Measurements from ENCODE around the gene NEURL1.

Gene NEURL1

DNA sequence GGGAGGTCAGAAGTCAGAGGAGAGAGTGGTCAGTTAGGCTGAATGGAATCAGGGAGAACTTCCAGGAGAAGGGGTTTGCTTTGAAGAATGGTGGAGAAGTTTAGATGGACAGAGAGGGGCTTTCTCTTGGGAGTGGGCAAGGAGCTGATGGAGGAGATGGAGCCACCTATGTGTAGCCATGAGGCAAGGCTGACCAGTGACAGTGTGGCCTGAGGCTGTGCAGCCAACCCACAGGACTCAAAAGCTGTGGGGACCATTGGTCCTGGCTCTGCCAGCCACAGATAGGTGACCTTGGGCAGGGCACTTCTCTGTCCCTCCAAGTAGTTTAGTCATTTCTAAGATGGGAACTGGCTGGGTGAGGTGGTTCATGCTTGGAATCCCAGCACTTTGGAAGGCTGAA is 18.7 kb downstream of the NEURL1 start:
- TF ChIP-seq, protein P1, sequence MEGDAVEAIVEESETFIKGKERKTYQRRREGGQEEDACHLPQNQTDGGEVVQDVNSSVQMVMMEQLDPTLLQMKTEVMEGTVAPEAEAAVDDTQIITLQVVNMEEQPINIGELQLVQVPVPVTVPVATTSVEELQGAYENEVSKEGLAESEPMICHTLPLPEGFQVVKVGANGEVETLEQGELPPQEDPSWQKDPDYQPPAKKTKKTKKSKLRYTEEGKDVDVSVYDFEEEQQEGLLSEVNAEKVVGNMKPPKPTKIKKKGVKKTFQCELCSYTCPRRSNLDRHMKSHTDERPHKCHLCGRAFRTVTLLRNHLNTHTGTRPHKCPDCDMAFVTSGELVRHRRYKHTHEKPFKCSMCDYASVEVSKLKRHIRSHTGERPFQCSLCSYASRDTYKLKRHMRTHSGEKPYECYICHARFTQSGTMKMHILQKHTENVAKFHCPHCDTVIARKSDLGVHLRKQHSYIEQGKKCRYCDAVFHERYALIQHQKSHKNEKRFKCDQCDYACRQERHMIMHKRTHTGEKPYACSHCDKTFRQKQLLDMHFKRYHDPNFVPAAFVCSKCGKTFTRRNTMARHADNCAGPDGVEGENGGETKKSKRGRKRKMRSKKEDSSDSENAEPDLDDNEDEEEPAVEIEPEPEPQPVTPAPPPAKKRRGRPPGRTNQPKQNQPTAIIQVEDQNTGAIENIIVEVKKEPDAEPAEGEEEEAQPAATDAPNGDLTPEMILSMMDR (IDR thresholded peaks at IDR 0.05), result no peak
- Histone ChIP-seq H3K27me3 (peaks cover 0 to 14% of the 10 kb centered on the region in 2 donors), H3K27ac (no peak overlapping the region), H3K4me3 (no peak overlapping the region), H3K4me1 (no peaks in the 10 kb centered on the region), H3K9me3 (no peaks in the 10 kb centered on the region), H3K36me3 (no peaks in the 10 kb centered on the region)
- DNase-seq, result no peak
- intact Hi-C loops (cut with DNase I; ENCODE audit: low total_unique reads), result no loop called here

DNA sequence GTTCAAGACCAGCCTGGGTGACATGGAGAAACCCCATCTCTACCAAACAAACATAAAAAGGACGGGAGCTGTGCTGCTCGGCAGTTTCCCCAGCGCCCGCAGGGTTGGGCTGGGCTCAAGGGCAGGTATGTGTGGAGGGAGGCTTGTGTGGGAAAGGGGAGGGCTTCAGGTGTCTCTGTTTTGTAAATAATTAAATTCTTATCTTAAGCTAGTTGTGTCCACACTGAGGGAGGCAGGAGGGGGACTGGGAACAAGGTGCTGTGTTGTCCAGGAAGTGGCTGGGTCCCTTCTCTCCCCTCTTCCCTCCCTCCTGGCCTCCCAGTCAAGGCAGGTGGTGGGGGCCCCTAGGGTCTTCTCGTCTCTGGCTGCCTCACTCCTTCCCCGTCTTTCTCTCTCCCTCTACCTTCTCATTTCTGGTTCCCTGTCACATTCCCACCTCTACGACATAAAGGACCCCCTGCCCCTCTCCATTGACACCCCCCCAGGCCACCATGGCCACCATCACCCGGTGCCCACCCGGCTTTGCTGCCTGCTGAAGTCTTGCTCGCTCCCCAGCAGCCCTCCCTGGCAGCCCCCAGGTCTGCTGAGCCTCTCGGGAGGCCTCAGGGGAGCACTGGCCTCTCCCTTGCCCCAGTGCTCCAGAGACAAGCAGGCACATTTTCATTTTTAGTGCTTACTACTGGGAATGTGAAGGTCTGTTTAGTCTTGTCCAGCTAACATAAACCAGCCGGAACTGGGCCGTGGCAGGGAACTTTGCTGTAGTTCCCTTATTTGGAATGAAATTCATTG is 19.3 kb downstream of the NEURL1 start:
- intact Hi-C loops (cut with DNase I; ENCODE audit: low total_unique reads), result no loop called here
- H3K27ac ChIP-seq, result no peak overlapping the region
- H3K36me3 ChIP-seq, result no peaks in the 10 kb centered on the region
- peaks cover 0 to 7% of the 10 kb centered on the region in 2 donors for H3K27me3 ChIP-seq
- H3K9me3 ChIP-seq, result no peaks in the 10 kb centered on the region
- DNase-seq, result no peak
- no peaks in the 10 kb centered on the region for H3K4me1 ChIP-seq
- H3K4me3 ChIP-seq, result no peak overlapping the region
- TF ChIP-seq, protein P1 (IDR thresholded peaks at IDR 0.05), result no peak

DNA sequence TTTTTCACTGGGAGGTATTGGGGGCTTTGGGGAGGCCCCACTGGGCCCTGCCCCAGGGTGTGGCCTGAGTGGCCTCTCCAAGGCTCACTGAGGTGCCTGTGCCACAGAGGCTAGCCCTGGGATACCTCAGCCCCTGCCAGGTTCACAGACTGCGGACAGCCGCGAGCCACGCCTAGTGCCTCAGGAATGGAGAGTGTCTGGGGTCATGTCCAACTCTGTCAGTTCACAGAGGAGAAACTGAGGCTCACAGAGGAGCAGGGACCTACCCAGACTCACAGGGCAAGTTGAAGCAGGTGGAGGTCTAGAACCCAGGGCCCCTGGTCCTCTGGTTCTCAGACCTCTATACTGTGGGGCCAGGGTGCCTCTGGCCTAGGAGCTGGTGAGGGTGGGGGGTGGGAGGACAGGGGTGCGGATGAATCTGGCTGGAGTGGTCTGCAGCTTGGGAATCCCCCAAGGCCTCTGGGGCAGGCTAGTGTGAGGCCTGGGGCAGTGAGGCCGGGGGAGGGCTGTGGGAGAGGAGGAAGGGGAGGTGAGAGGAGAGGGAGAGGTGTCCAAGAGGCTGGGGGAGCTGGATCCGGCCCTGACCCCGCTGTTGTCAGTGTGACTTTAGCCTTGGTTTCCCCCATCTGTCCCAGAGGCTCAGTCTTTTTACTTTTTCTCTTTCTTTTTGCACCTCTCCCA is 20.0 kb downstream of the NEURL1 start:
- H3K4me3 ChIP-seq, result no peak overlapping the region
- no peak overlapping the region for H3K27ac ChIP-seq
- H3K9me3 ChIP-seq, result no peaks in the 10 kb centered on the region
- TF ChIP-seq, protein P1 (IDR thresholded peaks at IDR 0.05), result no peak
- no peak for DNase-seq
- intact Hi-C loops (cut with DNase I; ENCODE audit: low total_unique reads), result no loop called here
- H3K36me3 ChIP-seq, result no peaks in the 10 kb centered on the region
- peaks cover 0 to under 1% of the 10 kb centered on the region in 2 donors for H3K27me3 ChIP-seq
- H3K4me1 ChIP-seq, result no peaks in the 10 kb centered on the region

DNA sequence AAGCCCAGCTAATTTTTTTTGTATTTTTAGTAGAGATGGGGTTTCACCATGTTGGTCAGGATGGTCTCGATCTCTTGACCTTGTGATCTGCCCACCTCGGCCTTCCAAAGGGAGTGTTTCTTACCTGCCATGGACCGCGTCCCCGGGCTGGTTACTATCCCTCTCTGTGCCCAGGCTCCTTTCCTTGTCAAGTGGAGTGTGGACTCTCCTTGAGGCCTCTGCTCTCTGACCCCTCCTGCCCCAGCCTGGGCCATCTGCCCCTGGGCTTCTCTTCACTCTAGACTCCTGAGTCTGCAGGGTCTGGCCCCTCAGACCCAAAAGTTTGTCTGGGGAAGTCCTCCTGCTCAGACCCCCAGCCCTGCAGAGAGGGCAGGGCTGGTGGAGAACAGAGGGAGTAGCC is 20.7 kb downstream of the NEURL1 start:
- intact Hi-C loops (cut with DNase I; ENCODE audit: low total_unique reads), result no loop called here
- H3K27ac ChIP-seq, result no peak overlapping the region
- no peaks in the 10 kb centered on the region for H3K4me1 ChIP-seq
- TF ChIP-seq, protein P1 (IDR thresholded peaks at IDR 0.05), result no peak
- no peak overlapping the region for H3K4me3 ChIP-seq
- no peak for DNase-seq
- no peaks in the 10 kb centered on the region for H3K36me3 ChIP-seq
- H3K9me3 ChIP-seq, result no peaks in the 10 kb centered on the region
- no peaks in the 10 kb centered on the region for H3K27me3 ChIP-seq

DNA sequence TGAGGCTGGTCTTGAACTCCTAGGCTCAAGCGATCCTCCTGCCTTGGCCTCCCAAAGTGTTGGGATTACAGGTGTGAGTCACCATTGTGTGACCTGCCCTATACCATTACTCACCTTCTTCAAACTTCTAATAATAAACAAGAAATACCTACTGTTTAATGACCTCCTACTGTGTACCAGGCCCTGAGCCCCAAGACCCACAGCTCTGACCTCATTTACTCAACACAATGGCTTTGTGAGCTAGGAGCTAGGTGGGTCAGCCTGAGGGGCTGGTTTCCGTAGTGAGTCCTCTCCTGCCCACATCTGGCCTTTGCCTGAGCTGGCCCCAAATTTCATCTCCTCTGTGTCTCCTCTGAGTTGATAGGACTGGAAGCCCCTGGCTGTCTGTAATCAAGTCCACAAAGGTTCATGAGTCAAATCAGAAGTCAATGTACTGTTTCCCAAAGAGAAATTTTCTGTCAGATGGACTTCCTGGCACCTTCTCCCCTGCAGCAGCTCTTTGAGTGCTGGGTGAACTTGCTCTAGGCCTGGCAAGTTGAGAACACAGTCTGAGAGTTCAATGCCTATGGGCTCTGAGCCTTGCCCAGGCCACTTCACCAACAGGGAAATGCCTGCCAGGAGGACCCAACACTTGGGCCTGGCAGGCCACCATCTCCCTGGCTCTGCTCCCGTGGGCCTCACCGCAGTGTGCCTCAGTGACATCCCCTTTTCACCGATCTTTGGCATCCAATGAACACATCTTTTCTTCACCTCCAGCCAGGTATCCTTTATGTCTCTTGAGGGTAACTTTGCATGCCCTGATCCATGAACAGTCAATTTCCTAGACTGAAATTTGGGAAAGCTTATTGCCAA is 24.0 kb downstream of the NEURL1 start:
- Histone ChIP-seq H3K27me3 (no peaks in the 10 kb centered on the region), H3K36me3 (no peaks in the 10 kb centered on the region), H3K4me1 (no peaks in the 10 kb centered on the region), H3K4me3 (no peak overlapping the region), H3K27ac (no peak overlapping the region), H3K9me3 (no peaks in the 10 kb centered on the region)
- TF ChIP-seq, protein P1 (IDR thresholded peaks at IDR 0.05), result no peak
- intact Hi-C loops (cut with DNase I; ENCODE audit: low total_unique reads), result no loop called here
- DNase-seq, result no peak

Measured in tibial artery (tissue), 4 donors.